K562 (cell line): Measurements from ENCODE around the gene RNASE8. TPM values are rescaled to one million over a fixed set of nuclear protein-coding genes. Genes with fewer than 3 reads are reported as not detected.

Experiments
- FOSL1 ChIP-seq: fragments of 200-800 bp; sonication (Bioruptor generic); conservative IDR thresholded peaks from 2 replicates; pipeline ENCODE4 v1.6.1; 2016; ENCODE audit warnings: missing genetic modification characterization, missing compliant biosample characterization
- HOMEZ ChIP-seq: fragments of 250-450 bp; sonication (Bioruptor Pico); IDR thresholded peaks from 2 replicates; pipeline ENCODE4 v1.4.0; 2020; ENCODE audit warnings: mild to moderate bottlenecking, moderate library complexity
- NBN ChIP-seq: fragments of 450-650 bp; IDR thresholded peaks from 2 replicates; pipeline ENCODE4 v1.6.1; 2016; ENCODE audit warnings: low read depth, mild to moderate bottlenecking
- PPARD ChIP-seq: fragments of 250-450 bp; sonication (Bioruptor Pico); IDR thresholded peaks from 2 replicates; pipeline ENCODE4 v1.8.0; 2022; ENCODE audit warnings: inconsistent platforms, mild to moderate bottlenecking, moderate library complexity
- PTTG1 ChIP-seq: fragments of 450-650 bp; IDR thresholded peaks from 2 replicates; pipeline ENCODE4 v1.6.1; 2016; ENCODE audit warnings: low read depth, mild to moderate bottlenecking, missing genetic modification characterization, missing compliant biosample characterization
- RBFOX2 ChIP-seq: fragments of 200-400 bp; formaldehyde crosslinking; IDR thresholded peaks from 2 replicates; pipeline ENCODE4 v1.6.1; 2017; ENCODE audit warnings: low read depth, mild to moderate bottlenecking, low read length, moderate library complexity
- SMC3 ChIP-seq: conservative IDR thresholded peaks from 2 replicates; pipeline ENCODE4 v1.6.1; 2011; ENCODE audit warnings: low read depth, low read length, improper control_type of control experiment; ENCODE audit not compliant: insufficient read depth
- SPI1 ChIP-seq: IDR thresholded peaks from 2 replicates; pipeline ENCODE4 v1.6.1; 2011; ENCODE audit warnings: low read depth, low read length, control low read depth, borderline replicate concordance
- TRIM28 ChIP-seq: fragments of 450-650 bp; IDR thresholded peaks from 2 replicates; pipeline ENCODE4 v1.6.1; 2017
- polyA plus RNA-seq, 8 experiments: library from polyadenylated mRNA; depleted of rRNA in 4 of 8; stranded (reverse) in 5 of 8; unstranded in 3 of 8; fragments of >200 nt; fragmentation: Nextera tagmentation in 2 of 8; fragmentation: Illumina TruSeq in 1 of 8; extraction: Ambion mirVana in 2 of 8; extraction: Trizol in 1 of 8; gene quantifications; 2 replicates each; pipeline versions ENCODE4 v1.2.1 to v1.2.3, GENCODE V29; 2011 to 2014; ENCODE audit warnings: inconsistent platforms in 1 of 8, missing spikeins in 1 of 8
- total RNA-seq, 7 experiments: library from RNA; depleted of rRNA in 6 of 7; stranded (reverse); fragments of >200 nt in 6 of 7; fragmentation: Illumina TruSeq in 2 of 7; extraction: Trizol in 2 of 7; gene quantifications; 2 replicates each; pipeline versions ENCODE4 v1.2.1 to v1.2.3, GENCODE V29; 2011 to 2021; ENCODE audit warnings: low replicate concordance in 1 of 7
- TF ChIP-seq, protein P1 (sequence below), 2 experiments: fragments of 200-800 bp in 1 of 2; sonication (Bioruptor generic) in 1 of 2; sonication (generic) in 1 of 2; formaldehyde crosslinking in 1 of 2; IDR thresholded peaks in 1 of 2; conservative IDR thresholded peaks in 1 of 2; 2 replicates each; pipeline versions ENCODE4 v1.5.0 to v1.6.1; 2016 to 2020; ENCODE audit warnings: missing compliant biosample characterization in 1 of 2, missing genetic modification characterization in 1 of 2, missing genetic modification reagents in 1 of 2

The RNASE8 gene
- total and polyA plus RNA-seq, 9 of the 15 experiments (the other 6 are each of a cell fraction or from before 2014, with no cell fraction given), result not detected

DNA sequence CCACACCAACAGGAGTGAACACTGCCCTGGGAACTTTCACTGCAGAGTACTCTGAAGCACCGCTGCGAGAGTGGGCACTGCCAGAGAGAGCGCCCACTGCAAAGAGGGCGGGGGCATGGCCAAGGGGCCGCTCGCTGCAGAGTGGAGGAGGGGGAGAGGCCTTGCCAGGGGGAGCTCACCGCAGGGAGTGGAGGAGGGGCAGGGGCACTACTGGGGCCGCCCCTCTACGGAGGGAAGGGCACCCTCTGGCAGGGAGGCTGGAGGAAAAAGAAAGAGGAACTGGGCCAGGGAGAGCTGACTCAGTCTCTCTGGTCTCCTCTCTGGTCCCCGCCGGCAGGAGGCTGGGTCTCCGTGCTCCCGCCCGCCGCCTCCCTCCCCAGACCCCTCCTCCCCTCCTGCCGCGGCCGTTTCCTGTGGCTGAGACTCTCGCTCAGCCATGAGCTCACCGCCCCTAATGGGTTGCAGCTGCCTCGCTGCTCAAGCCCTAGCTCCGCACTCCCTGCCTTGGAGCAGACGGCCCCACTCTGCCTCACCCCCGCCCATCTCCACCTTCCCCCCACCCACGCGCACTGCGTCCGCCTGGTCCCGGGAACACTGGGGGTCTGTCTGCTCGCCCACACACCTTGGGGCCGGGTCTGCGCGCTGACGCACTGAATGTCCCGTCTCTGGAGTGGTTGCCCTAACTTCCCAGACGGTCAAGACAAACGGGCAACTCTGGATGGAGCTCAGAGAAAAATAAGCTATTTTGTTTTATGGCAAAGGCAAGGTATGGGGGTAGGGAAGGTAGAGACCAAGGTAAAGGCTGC is 13.8 kb downstream of the RNASE8 start (continued):
- no peak for TF ChIP-seq SMC3
- TF ChIP-seq HOMEZ (CRISPR knock-in tag), result no peak
- no peak for TF ChIP-seq TRIM28
- TF ChIP-seq PPARD (CRISPR knock-in tag), result no peak
- TF ChIP-seq NBN, result no peak
- TF ChIP-seq, protein P1, sequence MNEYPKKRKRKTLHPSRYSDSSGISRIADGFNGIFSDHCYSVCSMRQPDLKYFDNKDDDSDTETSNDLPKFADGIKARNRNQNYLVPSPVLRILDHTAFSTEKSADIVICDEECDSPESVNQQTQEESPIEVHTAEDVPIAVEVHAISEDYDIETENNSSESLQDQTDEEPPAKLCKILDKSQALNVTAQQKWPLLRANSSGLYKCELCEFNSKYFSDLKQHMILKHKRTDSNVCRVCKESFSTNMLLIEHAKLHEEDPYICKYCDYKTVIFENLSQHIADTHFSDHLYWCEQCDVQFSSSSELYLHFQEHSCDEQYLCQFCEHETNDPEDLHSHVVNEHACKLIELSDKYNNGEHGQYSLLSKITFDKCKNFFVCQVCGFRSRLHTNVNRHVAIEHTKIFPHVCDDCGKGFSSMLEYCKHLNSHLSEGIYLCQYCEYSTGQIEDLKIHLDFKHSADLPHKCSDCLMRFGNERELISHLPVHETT (CRISPR knock-in tag; conservative IDR thresholded peaks at IDR 0.05 in 1 of 2, IDR thresholded peaks at IDR 0.05 in 1 of 2), result 0 out of 4 replicates have a peak, but pooled peaks of 1 of the 2 experiments have one; percentile 12
- no peak for TF ChIP-seq PTTG1 (tag)
- TF ChIP-seq RBFOX2, result peak; percentile 41; the same call in 1 of the 2 replicates
- no peak for TF ChIP-seq FOSL1 (tag)
- peak; percentile 91 for TF ChIP-seq SPI1
- TF ChIP-seq, all 486 proteins: peak for 13
